ENCODE results near the gene MB.

MB gene

GRCh38 chr22:35632935-35633334 is 15.8 kb upstream of the MB start:
- Histone ChIP-seq H3K36me3 (ENCODE audit: control insufficient read depth in 1 of 2, insufficient read depth in 2 of 2, low read length in 2 of 2) (no peaks in the 10 kb centered on the region), H3K23ac (ENCODE audit: low read length) (no peak overlapping the region), H4K8ac (ENCODE audit: low read depth, low read length) (no peak overlapping the region), H3K14ac (ENCODE audit: low read length) (no peak overlapping the region), H3K18ac (ENCODE audit: low read length) (no peak overlapping the region), H2AFZ (ENCODE audit: insufficient read depth, low read length, poor library complexity) (no peak overlapping the region), H3K4me2 (ENCODE audit: low read length) (no peak overlapping the region), H3K79me2 (ENCODE audit: control insufficient read depth, insufficient read depth, low read length, poor library complexity) (no peaks in the 10 kb centered on the region), H3K27me3 (ENCODE audit: insufficient read depth, low read length) (no peaks in the 10 kb centered on the region), H4K91ac (ENCODE audit: low read depth, low read length) (no peak overlapping the region), H3K9me3 (ENCODE audit: insufficient read depth, low read depth, low read length) (peaks cover 4% of the 10 kb centered on the region), H3K9ac (ENCODE audit: low read length) (no peak overlapping the region), H3K4me3 (ENCODE audit: low read depth, low read length) (no peak overlapping the region), H3K4ac (ENCODE audit: low read depth, low read length) (no peak overlapping the region), H2BK5ac (ENCODE audit: low read depth, low read length, poor library complexity) (no peak overlapping the region), H2BK120ac (ENCODE audit: insufficient read depth, low read length, poor library complexity) (no peak overlapping the region), H4K12ac (ENCODE audit: low read depth, low read length) (no peak overlapping the region), H2BK12ac (ENCODE audit: low read length) (no peak overlapping the region), H2AK5ac (ENCODE audit: low read length) (no peak overlapping the region), H3K27ac (ENCODE audit: low read depth, low read length) (no peak overlapping the region), H3K4me1 (ENCODE audit: control insufficient read depth in 1 of 2, insufficient read depth in 2 of 2, low read length in 2 of 2) (peaks cover 7% of the 10 kb centered on the region in 2 experiments), H3K79me1 (ENCODE audit: low read length) (peaks cover 3% of the 10 kb centered on the region)
- DNase-seq, result no peak
- WGBS (ENCODE audit: extremely low coverage, insufficient coverage, insufficient read length), result no CpG with 5 or more reads among the region's 3 CpGs

DNA sequence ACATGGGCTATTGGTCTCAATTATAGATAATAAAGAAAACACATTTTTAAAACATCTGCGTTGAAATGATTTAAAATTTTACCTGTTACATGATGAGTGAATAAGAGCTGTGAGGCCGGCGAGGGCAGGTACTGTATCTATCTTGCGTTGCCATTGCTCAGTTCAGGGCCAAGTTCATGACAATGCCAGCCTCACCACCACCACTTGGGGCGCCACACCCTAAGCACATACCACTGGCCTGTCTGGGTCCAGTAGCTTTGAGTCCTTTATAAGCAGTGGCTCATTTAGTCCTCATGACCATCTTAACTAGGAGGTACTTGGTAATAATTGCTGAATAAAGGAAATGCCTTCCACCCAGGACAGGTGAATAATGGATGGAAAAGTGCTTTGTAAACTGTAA is 14.5 kb upstream of the MB start:
- peaks cover 6 to 7% of the 10 kb centered on the region in 2 experiments for H3K4me1 ChIP-seq (ENCODE audit: control insufficient read depth in 1 of 2, insufficient read depth in 2 of 2, low read length in 2 of 2)
- H3K9me3 ChIP-seq (ENCODE audit: insufficient read depth, low read depth, low read length), result peaks cover 4% of the 10 kb centered on the region
- no peak overlapping the region for H2BK5ac ChIP-seq (ENCODE audit: low read depth, low read length, poor library complexity)
- no peak overlapping the region for H2BK120ac ChIP-seq (ENCODE audit: insufficient read depth, low read length, poor library complexity)
- H3K14ac ChIP-seq (ENCODE audit: low read length), result no peak overlapping the region
- H2AFZ ChIP-seq (ENCODE audit: insufficient read depth, low read length, poor library complexity), result no peak overlapping the region
- no peak overlapping the region for H2AK5ac ChIP-seq (ENCODE audit: low read length)
- no peak overlapping the region for H3K23ac ChIP-seq (ENCODE audit: low read length)
- H3K79me1 ChIP-seq (ENCODE audit: low read length), result peaks cover 8% of the 10 kb centered on the region
- no peak overlapping the region for H4K12ac ChIP-seq (ENCODE audit: low read depth, low read length)
- H3K36me3 ChIP-seq (ENCODE audit: control insufficient read depth in 1 of 2, insufficient read depth in 2 of 2, low read length in 2 of 2), result no peaks in the 10 kb centered on the region
- H3K18ac ChIP-seq (ENCODE audit: low read length), result no peak overlapping the region
- no peak overlapping the region for H2BK12ac ChIP-seq (ENCODE audit: low read length)
- H4K91ac ChIP-seq (ENCODE audit: low read depth, low read length), result no peak overlapping the region
- H3K79me2 ChIP-seq (ENCODE audit: control insufficient read depth, insufficient read depth, low read length, poor library complexity), result no peaks in the 10 kb centered on the region
- peak; percentile 62 to 71 for DNase-seq
- H3K4me2 ChIP-seq (ENCODE audit: low read length), result no peak overlapping the region
- H3K9ac ChIP-seq (ENCODE audit: low read length), result no peak overlapping the region
- no peak overlapping the region for H4K8ac ChIP-seq (ENCODE audit: low read depth, low read length)
- H3K27me3 ChIP-seq (ENCODE audit: insufficient read depth, low read length), result no peaks in the 10 kb centered on the region
- no CpG with 5 or more reads among the region's 5 CpGs for WGBS (ENCODE audit: extremely low coverage, insufficient coverage, insufficient read length)
- no peak overlapping the region for H3K4ac ChIP-seq (ENCODE audit: low read depth, low read length)
- no peak overlapping the region for H3K4me3 ChIP-seq (ENCODE audit: low read depth, low read length)
- no peak overlapping the region for H3K27ac ChIP-seq (ENCODE audit: low read depth, low read length)

DNA sequence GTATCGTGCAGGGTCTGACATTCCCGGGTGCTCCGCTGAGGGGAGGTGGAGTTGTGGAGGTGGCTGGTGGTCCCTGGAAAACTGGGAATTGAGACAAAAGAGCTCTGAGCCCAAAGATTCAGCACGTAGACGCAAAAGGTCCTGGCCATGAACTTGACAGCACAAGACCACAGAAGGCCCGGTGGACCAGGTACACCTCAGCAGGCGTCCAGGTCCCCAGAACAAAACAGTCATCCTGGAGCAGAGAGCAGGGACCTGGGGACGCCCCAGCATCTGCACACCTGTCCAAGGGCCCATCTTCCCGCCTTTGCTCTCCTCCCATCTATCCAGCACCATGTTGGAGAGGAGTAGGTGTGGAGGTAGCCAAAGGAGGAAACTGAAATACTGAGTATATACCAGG is 13.8 kb upstream of the MB start:
- peak overlapping the region; percentile 7 for H2BK12ac ChIP-seq (ENCODE audit: low read length)
- no peak overlapping the region for H2AK5ac ChIP-seq (ENCODE audit: low read length)
- H3K4ac ChIP-seq (ENCODE audit: low read depth, low read length), result no peak overlapping the region
- H3K9ac ChIP-seq (ENCODE audit: low read length), result no peak overlapping the region
- no peak overlapping the region for H3K23ac ChIP-seq (ENCODE audit: low read length)
- H4K12ac ChIP-seq (ENCODE audit: low read depth, low read length), result no peak overlapping the region
- peak overlapping the region; percentile 20 for H4K91ac ChIP-seq (ENCODE audit: low read depth, low read length)
- WGBS (ENCODE audit: extremely low coverage, insufficient coverage, insufficient read length), result no CpG with 5 or more reads among the region's 9 CpGs
- H3K18ac ChIP-seq (ENCODE audit: low read length), result no peak overlapping the region
- no peak overlapping the region for H3K14ac ChIP-seq (ENCODE audit: low read length)
- no peak overlapping the region for H2BK120ac ChIP-seq (ENCODE audit: insufficient read depth, low read length, poor library complexity)
- no peak overlapping the region for H3K4me2 ChIP-seq (ENCODE audit: low read length)
- no peaks in the 10 kb centered on the region for H3K79me2 ChIP-seq (ENCODE audit: control insufficient read depth, insufficient read depth, low read length, poor library complexity)
- H3K9me3 ChIP-seq (ENCODE audit: insufficient read depth, low read depth, low read length), result peaks cover 4% of the 10 kb centered on the region
- peaks cover 8% of the 10 kb centered on the region for H3K79me1 ChIP-seq (ENCODE audit: low read length)
- no peak overlapping the region for H2AFZ ChIP-seq (ENCODE audit: insufficient read depth, low read length, poor library complexity)
- no peak overlapping the region for H2BK5ac ChIP-seq (ENCODE audit: low read depth, low read length, poor library complexity)
- no peak overlapping the region for H3K4me3 ChIP-seq (ENCODE audit: low read depth, low read length)
- H4K8ac ChIP-seq (ENCODE audit: low read depth, low read length), result peak overlapping the region; percentile 34
- no peak overlapping the region for H3K27ac ChIP-seq (ENCODE audit: low read depth, low read length)
- no peaks in the 10 kb centered on the region for H3K27me3 ChIP-seq (ENCODE audit: insufficient read depth, low read length)
- H3K36me3 ChIP-seq (ENCODE audit: control insufficient read depth in 1 of 2, insufficient read depth in 2 of 2, low read length in 2 of 2), result no peaks in the 10 kb centered on the region
- DNase-seq, result no peak
- H3K4me1 ChIP-seq (ENCODE audit: control insufficient read depth in 1 of 2, insufficient read depth in 2 of 2, low read length in 2 of 2), result peaks cover 6 to 7% of the 10 kb centered on the region in 2 experiments

DNA sequence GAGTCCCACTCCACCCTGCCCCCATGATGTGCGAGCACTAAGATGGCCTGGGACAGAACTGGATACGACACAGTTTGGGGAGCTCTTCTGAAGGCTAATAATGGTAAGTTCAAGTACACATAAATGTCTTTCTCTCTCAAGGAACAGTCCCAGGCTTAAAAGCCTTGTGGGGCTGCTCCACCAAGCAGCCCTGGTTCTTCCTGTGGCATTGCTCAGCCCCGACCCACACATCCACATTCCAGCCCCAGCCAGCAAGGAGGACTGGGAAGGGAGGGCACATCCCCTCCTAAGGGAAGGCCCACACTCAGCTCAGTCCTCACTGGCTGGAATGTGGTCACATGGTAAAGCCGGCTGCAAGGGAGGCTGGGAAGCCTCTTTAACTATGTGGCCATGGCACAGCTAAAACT is 13.3 kb upstream of the MB start:
- no CpG with 5 or more reads among the region's 4 CpGs for WGBS (ENCODE audit: extremely low coverage, insufficient coverage, insufficient read length)
- peak; percentile 89 to 90 for DNase-seq
- no peak overlapping the region for H3K23ac ChIP-seq (ENCODE audit: low read length)

More for the DNA sequence above, 13.3 kb upstream of the MB start:
- H3K4me3 ChIP-seq (ENCODE audit: low read depth, low read length), result no peak overlapping the region
- H2BK5ac ChIP-seq (ENCODE audit: low read depth, low read length, poor library complexity), result no peak overlapping the region
- H3K9me3 ChIP-seq (ENCODE audit: insufficient read depth, low read depth, low read length), result peaks cover 4% of the 10 kb centered on the region
- H3K4me1 ChIP-seq (ENCODE audit: control insufficient read depth in 1 of 2, insufficient read depth in 2 of 2, low read length in 2 of 2), result peaks cover 6 to 7% of the 10 kb centered on the region in 2 experiments
- H2BK12ac ChIP-seq (ENCODE audit: low read length), result no peak overlapping the region
- no peak overlapping the region for H3K27ac ChIP-seq (ENCODE audit: low read depth, low read length)
- peaks cover 8% of the 10 kb centered on the region for H3K79me1 ChIP-seq (ENCODE audit: low read length)
- no peak overlapping the region for H3K14ac ChIP-seq (ENCODE audit: low read length)
- H3K27me3 ChIP-seq (ENCODE audit: insufficient read depth, low read length), result no peaks in the 10 kb centered on the region
- no peak overlapping the region for H3K18ac ChIP-seq (ENCODE audit: low read length)
- no peak overlapping the region for H3K4me2 ChIP-seq (ENCODE audit: low read length)
- H3K79me2 ChIP-seq (ENCODE audit: control insufficient read depth, insufficient read depth, low read length, poor library complexity), result no peaks in the 10 kb centered on the region
- no peak overlapping the region for H2AK5ac ChIP-seq (ENCODE audit: low read length)
- no peak overlapping the region for H3K4ac ChIP-seq (ENCODE audit: low read depth, low read length)
- H4K91ac ChIP-seq (ENCODE audit: low read depth, low read length), result peak overlapping the region; percentile 20
- H4K8ac ChIP-seq (ENCODE audit: low read depth, low read length), result no peak overlapping the region
- no peak overlapping the region for H3K9ac ChIP-seq (ENCODE audit: low read length)
- peak overlapping the region; percentile 18 for H2AFZ ChIP-seq (ENCODE audit: insufficient read depth, low read length, poor library complexity)
- H3K36me3 ChIP-seq (ENCODE audit: control insufficient read depth in 1 of 2, insufficient read depth in 2 of 2, low read length in 2 of 2), result no peaks in the 10 kb centered on the region
- H2BK120ac ChIP-seq (ENCODE audit: insufficient read depth, low read length, poor library complexity), result no peak overlapping the region
- H4K12ac ChIP-seq (ENCODE audit: low read depth, low read length), result no peak overlapping the region

Measured in trophoblast cell (in vitro differentiated cells and primary cell).